ENCODE results near the gene IFNAR1.

GRCh38 chr21:33391656-33392055 is 66.9 kb downstream of the IFNAR1 start:
- no peak for TF ChIP-seq POLR2A (IDR thresholded peaks at IDR 0.05)
- no peak for TF ChIP-seq POLR2AphosphoS5 (IDR thresholded peaks at IDR 0.05)

Data from spleen (tissue), 3 donors.